ENCODE data around the gene PAGE1.

DNA sequence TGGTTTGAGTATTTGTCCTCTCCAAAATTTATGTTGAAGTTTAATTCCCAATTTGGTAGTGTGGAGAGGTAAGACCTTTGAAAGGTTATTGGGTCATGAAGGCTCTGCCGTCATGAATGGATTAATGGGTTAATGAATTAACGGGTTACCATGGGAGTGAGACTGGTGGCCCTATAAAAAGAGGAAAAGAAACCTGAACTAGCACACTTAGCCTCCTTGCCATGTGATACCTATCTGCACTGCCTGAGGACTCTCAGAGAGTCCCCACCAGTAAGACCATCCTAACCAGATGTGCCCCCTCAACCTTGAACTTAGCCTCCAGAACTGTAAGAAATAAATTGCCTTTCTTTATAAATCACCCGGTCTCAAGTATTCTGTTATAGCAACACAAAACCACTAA is 39.3 kb downstream of the PAGE1 start:
- TF ChIP-seq SUZ12 (IDR thresholded peaks at IDR 0.05; ENCODE audit: extremely low read depth, insufficient read depth, insufficient read length) (no peak), YY1 (IDR thresholded peaks at IDR 0.05; ENCODE audit: insufficient read depth, insufficient read length) (no peak)
